SK-N-SH treated with all-trans-retinoic acid at 6 μM for 48 hours (cell line): Measurements from ENCODE around the gene FAF1.

ENCODE experiments used
- ARNTL ChIP-seq: fragments of 450-650 bp; formaldehyde crosslinking; IDR thresholded peaks from 2 replicates; pipeline ENCODE4 v1.5.0; 2020; ENCODE audit warnings: low read depth, mild to moderate bottlenecking, moderate library complexity, borderline replicate concordance
- ISL1 ChIP-seq: fragments of 250-450 bp; sonication (Bioruptor Pico); IDR thresholded peaks from 2 replicates; pipeline ENCODE4 v2.1.2; 2022; ENCODE audit warnings: mild to moderate bottlenecking, moderate library complexity
- PATZ1 ChIP-seq: fragments of 250-450 bp; sonication (Bioruptor Pico); IDR thresholded peaks from 2 replicates; pipeline ENCODE4 v1.8.0; 2020; ENCODE audit warnings: mild to moderate bottlenecking, moderate library complexity, borderline replicate concordance
- RARB ChIP-seq: fragments of 250-450 bp; sonication (Bioruptor Pico); IDR thresholded peaks from 2 replicates; pipeline ENCODE4 v1.8.0; 2021; ENCODE audit warnings: mild to moderate bottlenecking, moderate library complexity
- TOX ChIP-seq: fragments of 250-450 bp; sonication (Bioruptor Pico); IDR thresholded peaks from 2 replicates; pipeline ENCODE4 v1.8.0; 2021; ENCODE audit warnings: mild to moderate bottlenecking, moderate library complexity, borderline replicate concordance
- ZC3H10 ChIP-seq: fragments of 250-450 bp; sonication (Bioruptor Pico); IDR thresholded peaks from 2 replicates; pipeline ENCODE4 v1.5.1; 2021; ENCODE audit warnings: mild to moderate bottlenecking, moderate library complexity
- ZFP3 ChIP-seq: fragments of 250-450 bp; sonication (Bioruptor Pico); IDR thresholded peaks from 2 replicates; pipeline ENCODE4 v1.5.0; 2020; ENCODE audit warnings: mild to moderate bottlenecking, moderate library complexity
- ZFP30 ChIP-seq: fragments of 450-650 bp; formaldehyde crosslinking; IDR thresholded peaks from 2 replicates; pipeline ENCODE4 v1.5.0; 2022; ENCODE audit warnings: mild to moderate bottlenecking, moderate library complexity
- ZNF565 ChIP-seq: fragments of 450-650 bp; formaldehyde crosslinking; conservative IDR thresholded peaks from 2 replicates; pipeline ENCODE4 v1.5.0; 2020; ENCODE audit warnings: low read depth, mild to moderate bottlenecking, moderate library complexity
- ZNF70 ChIP-seq: fragments of 450-650 bp; formaldehyde crosslinking; IDR thresholded peaks from 2 replicates; pipeline ENCODE4 v1.5.0; 2020; ENCODE audit warnings: mild to moderate bottlenecking, moderate library complexity
- ZNF8 ChIP-seq: fragments of 450-650 bp; formaldehyde crosslinking; IDR thresholded peaks from 2 replicates; pipeline ENCODE4 v1.5.0; 2020; ENCODE audit warnings: mild to moderate bottlenecking, moderate library complexity
- TF ChIP-seq, protein P1 (sequence below): fragments of 250-450 bp; sonication (Bioruptor Pico); IDR thresholded peaks from 2 replicates; pipeline ENCODE4 v1.5.1; 2020; ENCODE audit warnings: low read depth, mild to moderate bottlenecking, moderate library complexity
- TF ChIP-seq, protein P2 (sequence below): fragments of 250-450 bp; sonication (Bioruptor Pico); IDR thresholded peaks from 2 replicates; pipeline ENCODE4 v1.8.0; 2021; ENCODE audit warnings: low read depth, mild to moderate bottlenecking, moderate library complexity, borderline replicate concordance

GRCh38 chr1:50923564-50923963 is 36.5 kb downstream of the FAF1 start:
- TF ChIP-seq, protein P1, sequence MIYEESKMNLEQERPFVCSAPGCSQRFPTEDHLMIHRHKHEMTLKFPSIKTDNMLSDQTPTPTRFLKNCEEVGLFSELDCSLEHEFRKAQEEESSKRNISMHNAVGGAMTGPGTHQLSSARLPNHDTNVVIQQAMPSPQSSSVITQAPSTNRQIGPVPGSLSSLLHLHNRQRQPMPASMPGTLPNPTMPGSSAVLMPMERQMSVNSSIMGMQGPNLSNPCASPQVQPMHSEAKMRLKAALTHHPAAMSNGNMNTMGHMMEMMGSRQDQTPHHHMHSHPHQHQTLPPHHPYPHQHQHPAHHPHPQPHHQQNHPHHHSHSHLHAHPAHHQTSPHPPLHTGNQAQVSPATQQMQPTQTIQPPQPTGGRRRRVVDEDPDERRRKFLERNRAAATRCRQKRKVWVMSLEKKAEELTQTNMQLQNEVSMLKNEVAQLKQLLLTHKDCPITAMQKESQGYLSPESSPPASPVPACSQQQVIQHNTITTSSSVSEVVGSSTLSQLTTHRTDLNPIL (CRISPR knock-in tag), result no peak
- TF ChIP-seq RARB (CRISPR knock-in tag) (no peak), ZFP30 (CRISPR knock-in tag) (no peak), ZNF8 (CRISPR knock-in tag) (no peak), ARNTL (CRISPR knock-in tag) (no peak), ZC3H10 (CRISPR knock-in tag) (no peak), ZFP3 (CRISPR knock-in tag) (no peak), ISL1 (CRISPR knock-in tag) (no peak), ZNF565 (CRISPR knock-in tag) (no peak), PATZ1 (CRISPR knock-in tag) (no peak), ZNF70 (CRISPR knock-in tag) (no peak), TOX (no peak)
- TF ChIP-seq, protein P2, sequence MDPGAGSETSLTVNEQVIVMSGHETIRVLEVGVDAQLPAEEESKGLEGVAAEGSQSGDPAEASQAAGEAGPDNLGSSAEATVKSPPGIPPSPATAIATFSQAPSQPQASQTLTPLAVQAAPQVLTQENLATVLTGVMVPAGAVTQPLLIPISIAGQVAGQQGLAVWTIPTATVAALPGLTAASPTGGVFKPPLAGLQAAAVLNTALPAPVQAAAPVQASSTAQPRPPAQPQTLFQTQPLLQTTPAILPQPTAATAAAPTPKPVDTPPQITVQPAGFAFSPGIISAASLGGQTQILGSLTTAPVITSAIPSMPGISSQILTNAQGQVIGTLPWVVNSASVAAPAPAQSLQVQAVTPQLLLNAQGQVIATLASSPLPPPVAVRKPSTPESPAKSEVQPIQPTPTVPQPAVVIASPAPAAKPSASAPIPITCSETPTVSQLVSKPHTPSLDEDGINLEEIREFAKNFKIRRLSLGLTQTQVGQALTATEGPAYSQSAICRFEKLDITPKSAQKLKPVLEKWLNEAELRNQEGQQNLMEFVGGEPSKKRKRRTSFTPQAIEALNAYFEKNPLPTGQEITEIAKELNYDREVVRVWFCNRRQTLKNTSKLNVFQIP (CRISPR knock-in tag), result no peak
